GOT3 (cell line): Measurements from ENCODE around the gene CHCHD6.
A peak's percentile ranks its signal among the peaks of the same experiment; 100 is the strongest.

Source experiments
- DNase-seq: peaks from one replicate; lab custom pipeline; 2025; ENCODE audit warnings: mixed read lengths; lab: John Stamatoyannopoulos, UW

Gene CHCHD6

DNA sequence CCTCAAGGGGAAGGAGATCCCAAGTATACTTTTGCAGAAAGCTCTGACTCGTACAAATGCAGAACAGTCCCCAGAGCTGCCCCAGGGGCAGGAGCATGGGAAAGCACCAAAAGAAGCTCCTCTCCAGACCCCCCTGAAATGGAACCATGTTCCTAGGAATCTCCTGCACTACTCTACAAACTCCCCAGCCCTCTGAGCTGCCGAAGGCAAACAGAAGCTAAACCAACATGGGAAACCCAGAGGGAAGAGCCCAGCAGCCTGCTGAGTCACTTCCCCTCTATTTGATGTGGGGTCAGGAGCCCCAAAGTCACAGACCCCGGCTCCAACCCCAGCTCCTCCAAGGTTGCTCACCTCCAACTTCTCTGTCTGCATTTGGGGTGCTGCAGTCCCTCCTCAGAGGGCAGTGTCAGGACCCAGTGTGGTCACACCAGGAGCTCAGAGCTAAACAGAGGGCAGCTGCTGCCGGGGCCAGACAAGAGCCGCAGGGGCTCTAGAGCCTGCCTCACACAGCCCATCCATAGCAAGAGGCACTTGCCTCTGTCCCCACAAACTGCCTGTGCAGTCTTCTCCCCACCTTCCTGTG is 275.1 kb downstream of the CHCHD6 start:
- DNase-seq = no peak

DNA sequence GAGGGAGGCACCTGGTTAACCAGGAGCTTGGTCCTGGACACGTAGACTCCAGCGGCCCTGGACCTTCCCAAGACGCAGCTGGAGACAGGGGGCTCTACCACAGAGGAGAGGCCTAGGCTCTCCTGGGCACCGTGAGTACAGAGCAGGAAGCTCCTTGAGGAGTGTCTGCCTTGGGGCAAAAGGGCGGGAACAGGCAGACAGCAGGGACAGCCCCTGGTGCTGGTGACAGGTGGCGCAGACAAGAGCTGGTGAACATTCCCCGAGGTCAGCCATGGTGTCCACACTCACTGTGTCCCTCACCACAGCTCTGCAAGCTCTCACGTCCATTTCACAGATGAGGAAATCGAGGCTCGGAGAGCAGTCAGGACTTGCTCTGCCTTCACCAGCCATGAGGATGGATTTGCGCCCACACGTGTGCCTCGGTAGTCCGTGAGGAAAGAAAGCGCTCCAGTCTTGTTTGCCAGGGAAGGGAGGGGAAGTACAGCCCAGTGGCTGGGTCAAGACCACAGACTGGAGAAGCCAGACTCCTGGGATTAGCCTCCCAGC is 276.3 kb downstream of the CHCHD6 start:
- DNase-seq = no peak

DNA sequence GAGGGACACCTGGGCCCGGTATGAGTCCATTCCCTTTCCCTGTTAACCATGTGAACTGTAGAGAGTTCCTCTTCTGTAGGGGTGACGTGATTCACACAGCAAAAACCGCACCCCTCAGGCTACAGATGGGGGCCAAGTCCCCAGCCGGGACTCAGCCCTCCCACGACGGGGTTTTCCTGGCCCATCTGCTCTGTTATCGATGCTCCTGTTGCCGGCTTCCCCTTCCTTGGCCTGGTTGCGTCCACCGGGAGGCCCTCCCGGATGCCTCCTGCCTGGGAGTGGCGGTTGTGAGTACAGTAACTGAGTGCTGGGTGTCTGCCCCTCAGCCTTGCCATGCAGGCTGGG is 278.1 kb downstream of the CHCHD6 start:
- no peak for DNase-seq

DNA sequence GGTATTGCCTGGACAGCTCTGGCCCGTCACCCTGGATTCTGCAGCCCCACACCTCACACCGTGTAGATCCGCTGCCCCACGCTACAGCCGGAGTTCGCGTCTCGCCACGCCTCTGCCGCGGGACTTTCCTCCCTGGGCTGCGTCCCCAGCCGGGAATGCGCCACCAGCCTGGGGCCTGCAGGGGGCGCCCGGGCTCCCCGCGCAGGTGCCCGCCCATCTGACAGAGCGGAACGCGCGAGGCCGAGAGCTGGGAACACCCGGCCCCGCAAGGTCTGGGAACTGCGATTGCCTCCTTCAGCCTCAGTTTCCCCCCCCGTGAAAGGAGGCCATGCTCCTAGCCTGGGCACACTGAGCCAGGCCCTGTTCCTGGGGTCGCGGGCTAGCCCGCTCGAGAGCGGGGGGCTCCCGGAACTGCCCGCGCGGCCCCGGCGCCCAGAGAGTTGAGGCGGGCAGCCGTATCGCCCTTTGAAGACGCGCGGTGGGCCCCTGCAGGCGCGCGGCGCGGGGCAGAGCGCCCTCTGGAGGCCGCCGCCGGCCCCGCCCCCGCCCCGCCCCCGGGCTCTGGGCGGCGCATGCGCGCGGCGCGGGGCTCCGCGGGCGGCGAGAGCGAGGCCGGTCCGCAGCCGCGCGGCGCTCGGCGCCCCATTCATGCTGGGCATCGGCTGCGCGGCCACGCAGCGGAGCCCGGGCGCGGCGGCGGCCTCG is 278.6 kb downstream of the CHCHD6 start, which contains the start of gene PLXNA1:
Gene PLXNA1, plus strand, starts transcription at position 645 of the 705 bp plus-strand sequence. CDS start 5,479 bp downstream, outside the sequence.
- peak; percentile 76 for DNase-seq

DNA sequence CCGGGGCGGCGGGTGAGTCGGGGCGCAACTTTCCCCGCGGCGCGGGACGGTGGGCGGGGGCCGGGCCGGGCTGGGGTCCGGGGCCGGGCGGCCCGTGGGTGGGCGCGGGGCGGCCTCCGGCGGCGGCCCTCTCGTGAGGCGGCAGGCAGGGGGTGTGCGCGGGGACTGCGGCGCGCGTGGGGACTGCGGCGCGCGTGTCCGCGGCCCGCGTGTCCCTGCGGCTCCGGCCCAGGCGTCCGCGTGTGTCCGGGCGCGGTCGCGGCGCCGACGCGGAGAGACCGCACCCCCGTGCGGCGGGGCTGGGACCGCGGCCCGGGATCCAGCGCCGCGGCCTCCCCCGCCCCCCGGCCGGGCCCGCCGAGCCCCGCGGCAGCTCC is 279.2 kb downstream of the CHCHD6 start:
- DNase-seq = no peak

DNA sequence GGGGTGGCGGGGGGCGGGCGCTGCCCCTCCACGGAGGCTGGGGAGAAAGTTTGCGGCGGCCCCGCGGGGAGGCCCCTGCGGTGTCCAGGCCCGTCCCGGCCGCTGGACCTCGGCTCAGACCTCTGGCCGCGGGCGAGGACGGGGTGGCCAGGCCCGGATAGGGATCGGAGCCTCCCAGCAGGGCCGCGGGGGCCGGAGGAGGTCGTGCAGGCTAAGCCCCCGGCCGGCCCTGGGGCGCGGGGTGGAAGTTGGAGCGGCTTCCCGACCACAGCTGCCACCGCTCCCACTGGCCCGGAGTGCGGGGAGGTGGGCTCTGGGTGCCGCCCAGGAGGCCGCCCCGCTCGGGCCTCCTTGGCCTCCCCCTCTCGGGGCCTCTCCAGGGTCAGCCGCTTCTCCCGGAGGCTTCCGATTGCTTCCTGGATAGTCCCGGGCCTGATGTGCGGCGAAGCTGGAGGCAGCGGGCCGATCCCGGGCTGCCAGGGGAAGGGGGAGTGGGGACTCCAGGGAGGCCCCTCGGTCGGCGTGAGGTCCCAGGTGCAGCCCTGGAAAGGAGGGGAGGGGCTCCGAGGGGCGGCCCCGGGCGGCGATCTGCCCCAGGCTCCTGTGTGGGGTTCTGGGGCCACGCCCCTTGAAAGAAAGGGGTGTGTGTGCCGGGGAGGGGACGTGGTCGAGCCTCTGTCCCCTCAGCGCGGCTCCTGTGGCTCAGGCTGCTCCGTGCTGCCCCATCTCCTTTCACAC is 279.8 kb downstream of the CHCHD6 start:
- no peak for DNase-seq

DNA sequence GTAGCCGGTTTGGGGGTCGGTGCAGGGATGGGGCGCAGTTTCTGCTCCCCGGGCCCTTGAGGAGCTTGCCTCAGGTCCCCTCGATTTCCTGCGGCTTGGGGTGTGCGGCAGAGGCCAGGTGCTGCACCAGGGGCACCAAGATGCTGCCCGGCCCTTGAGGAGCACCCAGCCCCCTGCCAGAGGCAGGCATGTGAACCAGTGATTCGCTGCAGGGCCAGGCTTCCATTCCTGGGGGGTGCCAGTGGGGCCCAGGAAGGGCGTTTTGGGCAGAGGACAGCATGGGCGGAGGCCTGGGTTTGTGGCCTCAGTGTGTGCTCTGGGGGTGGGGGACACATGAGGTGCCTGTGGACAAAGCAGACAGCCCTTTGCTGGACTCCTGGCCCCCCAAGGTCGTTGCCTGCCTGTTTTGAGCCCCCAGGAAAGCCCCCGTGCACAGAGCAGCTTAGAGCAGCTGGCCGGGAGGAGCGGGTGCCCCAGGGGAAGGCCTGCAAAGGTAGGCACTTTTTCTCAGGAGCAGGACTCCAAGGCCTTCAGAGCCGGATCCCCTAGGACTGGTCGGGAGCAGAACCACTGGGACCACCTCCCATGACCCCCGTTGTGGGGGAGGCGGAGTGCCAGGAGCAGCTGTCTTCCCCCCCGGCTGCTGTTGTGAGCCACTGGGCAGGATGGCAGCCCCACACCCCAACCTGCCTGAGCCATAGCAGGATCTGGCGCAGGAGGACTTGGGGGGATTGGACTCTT is 280.5 kb downstream of the CHCHD6 start:
- DNase-seq = no peak

DNA sequence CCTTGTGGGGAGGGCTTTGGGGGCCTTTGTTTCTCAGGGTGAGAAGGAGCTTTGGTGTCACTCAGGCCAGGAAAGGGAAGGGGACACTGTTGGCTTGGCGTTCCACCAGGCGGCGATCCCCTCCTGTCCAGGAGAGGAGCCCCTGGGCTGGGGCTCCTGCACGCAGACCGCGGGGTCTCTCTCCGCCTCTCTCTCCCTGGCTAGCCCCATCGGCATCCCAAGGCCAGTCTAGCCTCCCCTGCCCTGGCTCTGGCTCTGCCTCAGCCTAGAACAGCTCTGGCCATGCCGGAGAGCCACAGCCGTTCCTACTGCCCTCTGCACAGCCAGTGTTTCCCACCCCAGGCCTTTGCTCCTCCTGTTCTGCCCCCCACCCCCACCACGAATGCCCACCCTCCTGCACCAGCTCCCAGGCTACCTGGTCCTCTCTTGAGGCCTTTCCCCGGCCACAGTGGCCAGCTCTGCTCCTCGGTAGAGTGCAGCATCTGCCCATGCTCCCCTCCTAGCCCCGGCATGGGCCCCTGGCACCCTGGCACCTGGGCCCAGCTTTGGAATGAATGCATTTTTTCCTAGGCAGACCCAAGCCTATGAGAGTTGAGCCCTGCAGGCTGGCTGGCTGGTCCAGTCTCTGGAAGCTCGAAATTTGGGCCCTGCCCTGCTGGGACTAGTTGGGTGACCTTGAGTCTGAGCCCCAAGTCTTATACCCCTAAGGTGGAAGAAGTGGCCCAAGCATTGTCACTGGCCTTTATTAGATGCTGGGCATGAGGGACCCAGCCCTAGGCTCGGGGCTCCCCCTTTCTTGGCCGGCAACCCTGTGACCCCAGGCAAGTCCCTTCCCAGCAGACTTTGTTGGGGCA is 281.3 kb downstream of the CHCHD6 start:
- DNase-seq = no peak

DNA sequence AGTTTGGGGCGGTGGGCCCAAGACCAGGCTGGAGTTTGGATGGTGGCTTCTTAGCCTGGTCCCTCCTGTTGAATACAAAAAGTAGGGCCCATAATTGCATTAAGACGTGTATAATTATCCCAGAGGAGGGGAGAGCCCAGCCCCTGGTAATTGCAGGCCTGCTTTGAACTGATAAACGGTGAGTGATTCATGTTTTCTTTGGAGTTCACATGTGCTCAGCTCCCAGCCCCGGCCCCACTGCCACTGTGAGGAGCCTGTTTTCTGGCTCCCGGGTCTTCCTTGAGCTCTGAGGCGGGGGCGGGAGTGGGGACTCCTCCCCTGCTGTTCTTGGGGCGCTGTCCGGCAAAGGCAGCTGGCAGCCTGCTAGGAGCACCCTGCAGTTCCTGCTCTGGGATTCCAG is 282.0 kb downstream of the CHCHD6 start:
- DNase-seq = no peak

DNA sequence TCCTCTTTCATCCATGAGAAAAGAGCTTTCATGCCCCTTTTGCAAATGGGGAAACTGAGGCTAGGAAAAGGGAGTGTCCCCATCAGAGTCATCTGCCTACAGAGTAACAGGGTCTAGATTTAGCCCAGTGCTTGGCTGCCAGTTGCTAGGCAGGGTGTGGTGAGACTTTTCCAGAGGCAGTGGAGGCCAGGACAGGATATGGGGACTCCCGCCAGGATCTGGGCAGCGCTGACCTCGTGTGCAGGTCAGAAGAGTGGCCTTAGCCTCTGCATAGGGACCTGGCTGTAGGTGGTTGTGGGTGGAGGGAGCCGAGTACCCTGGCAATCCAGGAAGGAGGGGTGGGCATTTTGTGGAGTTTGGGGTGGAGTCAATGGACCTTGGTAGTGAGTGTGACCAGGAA is 283.1 kb downstream of the CHCHD6 start:
- DNase-seq = no peak

DNA sequence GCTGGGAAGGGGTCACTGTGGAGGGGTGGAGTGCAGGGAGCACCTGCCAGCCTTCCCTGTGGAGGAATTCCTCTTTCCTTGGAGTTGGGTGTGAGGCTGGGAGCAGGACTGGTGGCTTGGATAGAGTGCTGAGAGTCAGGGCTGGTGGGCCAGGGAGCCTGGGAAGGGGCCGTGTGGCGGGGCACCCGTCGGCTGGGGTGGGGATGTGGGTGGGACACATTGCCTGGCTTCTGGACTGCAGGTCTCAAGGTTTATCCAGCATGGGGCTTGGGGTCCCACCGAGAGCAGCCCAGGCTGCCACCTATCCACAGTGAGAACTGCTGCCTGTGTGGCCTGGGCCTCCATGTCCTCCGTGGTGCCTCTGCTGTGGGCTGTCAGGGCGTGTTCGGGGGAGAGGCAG is 283.6 kb downstream of the CHCHD6 start:
- no peak for DNase-seq

DNA sequence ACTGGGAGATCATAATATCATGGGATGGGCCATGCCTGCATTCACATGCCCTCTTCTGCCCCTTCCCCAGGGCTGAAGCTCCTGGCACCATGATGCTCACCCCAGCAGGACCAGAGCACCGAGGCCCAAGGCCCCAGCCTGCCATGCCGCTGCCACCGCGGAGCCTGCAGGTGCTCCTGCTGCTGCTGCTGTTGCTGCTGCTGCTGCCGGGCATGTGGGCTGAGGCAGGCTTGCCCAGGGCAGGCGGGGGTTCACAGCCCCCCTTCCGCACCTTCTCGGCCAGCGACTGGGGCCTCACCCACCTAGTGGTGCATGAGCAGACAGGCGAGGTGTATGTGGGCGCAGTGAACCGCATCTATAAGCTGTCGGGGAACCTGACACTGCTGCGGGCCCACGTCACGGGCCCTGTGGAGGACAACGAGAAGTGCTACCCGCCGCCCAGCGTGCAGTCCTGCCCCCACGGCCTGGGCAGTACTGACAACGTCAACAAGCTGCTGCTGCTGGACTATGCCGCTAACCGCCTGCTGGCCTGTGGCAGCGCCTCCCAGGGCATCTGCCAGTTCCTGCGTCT is 284.5 kb downstream of the CHCHD6 start:
- no peak for DNase-seq

DNA sequence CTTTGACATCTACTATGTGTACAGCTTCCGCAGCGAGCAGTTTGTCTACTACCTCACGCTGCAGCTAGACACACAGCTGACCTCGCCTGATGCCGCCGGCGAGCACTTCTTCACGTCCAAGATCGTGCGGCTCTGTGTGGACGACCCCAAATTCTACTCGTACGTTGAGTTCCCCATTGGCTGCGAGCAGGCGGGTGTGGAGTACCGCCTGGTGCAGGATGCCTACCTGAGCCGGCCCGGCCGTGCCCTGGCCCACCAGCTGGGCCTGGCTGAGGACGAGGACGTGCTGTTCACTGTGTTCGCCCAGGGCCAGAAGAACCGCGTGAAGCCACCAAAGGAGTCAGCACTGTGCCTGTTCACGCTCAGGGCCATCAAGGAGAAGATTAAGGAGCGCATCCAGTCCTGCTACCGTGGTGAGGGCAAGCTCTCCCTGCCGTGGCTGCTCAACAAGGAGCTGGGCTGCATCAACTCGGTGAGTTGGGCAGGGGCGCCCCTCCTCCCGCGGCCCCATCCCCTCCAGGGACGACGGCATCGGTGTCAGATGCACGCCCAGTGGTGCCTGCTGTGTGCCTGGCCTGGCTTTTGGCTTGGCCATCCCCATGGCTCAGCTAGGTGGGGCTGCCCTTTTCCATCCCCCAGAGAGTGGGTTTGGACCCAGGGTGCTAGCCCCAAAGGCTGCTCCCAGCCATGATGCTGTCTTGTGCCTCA is 285.4 kb downstream of the CHCHD6 start:
- no peak for DNase-seq

DNA sequence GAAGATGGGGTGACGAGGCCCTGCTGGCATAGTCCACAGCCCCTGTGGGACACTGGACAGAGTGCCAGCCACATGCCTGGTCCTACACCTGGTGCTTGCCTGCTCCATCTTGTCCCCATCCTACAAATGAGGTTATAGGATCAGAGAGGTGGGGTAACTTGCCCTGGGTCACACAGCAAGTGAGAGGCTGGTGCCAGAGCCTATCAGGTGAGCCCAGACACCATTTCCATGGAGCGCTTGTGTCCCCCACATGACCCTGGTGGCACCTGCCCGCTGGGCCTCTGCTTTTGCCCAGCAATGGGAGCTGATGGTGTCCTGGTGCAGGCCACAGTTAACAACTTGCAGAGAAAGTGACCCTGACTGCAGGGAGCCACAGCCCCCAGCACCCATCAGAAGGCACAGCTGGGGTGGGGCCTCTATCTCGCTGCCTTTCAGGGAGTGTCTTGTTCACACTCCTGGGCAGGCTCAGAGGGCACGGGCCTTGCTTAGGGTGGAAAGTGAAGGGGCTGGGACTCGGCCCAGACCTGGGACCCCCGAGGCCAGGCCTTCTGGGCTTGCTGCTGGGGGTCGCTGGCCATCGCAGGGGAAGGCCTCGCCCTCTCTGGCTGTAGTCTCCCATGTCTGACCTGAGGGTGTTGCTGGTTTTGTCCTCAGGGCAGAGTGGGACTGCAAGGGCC is 286.1 kb downstream of the CHCHD6 start:
- DNase-seq = no peak

DNA sequence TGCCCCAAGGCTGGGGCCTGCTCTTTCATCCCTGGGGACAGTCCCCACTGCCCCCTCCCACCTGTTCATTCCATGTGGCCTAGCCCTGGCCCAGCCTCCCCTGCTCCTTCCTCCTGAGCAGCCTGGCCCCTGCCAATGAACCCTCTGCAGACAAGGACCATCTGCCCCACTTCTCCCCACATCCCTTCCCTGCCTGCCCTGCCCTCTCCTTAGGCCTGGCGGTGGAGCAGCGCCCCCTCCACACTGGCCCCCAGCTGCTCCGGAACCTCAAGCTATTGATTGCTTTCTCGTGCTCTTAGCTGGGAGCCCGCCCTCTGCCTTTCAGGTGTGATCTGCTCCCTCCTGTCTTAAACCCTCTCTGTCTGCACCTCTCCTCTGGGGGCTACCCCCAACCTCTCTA is 286.9 kb downstream of the CHCHD6 start:
- DNase-seq = no peak

DNA sequence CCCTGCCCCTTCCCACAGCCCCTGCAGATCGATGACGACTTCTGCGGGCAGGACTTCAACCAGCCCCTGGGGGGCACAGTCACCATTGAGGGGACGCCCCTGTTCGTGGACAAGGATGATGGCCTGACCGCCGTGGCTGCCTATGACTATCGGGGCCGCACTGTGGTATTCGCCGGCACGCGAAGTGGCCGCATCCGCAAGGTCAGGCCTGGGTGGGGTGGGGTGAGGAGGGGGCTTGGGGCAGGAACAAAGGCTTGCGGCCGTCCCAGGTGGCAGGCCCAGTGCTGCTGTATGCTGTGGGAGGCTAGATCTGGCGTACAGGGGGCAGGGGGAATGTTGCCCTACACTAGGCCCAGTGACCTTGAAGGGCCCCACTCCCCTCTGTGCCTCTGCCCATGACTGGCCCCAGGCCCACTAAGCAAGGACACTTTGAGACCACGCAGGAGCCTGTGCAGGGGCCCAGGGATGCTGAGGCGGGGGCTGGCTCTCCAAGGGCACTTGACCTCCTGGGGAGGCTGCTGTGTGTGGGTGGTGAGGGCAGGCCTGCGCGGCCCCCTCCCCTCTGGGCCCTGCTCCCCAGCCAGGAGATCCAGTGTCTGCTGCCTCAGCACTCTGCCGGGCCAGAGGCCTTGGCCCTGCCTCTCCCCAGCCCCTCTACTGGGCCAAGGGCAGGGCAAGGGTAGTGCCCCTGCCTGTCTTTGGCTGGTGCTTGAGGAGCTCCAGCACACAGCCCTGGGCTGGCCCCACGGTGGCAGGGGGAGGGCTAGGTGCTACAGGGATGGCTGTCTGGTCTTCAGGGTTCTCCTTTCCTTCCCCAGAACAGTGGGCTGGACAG is 287.5 kb downstream of the CHCHD6 start:
- no peak for DNase-seq

DNA sequence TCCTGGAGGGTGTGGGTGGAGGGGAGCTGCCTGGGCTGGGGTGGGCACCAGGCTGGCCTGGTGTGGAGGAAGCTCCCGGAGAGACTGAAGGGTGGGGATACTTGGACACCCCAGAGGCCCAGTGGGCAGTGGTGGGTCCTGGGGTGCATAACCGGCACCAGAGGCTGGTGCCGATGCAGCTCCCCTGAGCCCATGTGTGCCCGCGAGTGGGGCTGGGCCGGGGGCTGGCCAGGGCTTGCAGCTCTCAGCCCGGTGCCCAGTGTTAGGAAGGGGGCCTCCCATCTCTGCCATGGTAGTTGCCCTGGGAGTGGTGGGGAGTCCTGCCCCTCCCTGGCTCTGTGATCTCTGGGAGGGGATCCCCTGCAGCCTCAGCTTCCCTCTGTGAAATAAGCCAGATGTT is 288.2 kb downstream of the CHCHD6 start:
- DNase-seq = no peak

DNA sequence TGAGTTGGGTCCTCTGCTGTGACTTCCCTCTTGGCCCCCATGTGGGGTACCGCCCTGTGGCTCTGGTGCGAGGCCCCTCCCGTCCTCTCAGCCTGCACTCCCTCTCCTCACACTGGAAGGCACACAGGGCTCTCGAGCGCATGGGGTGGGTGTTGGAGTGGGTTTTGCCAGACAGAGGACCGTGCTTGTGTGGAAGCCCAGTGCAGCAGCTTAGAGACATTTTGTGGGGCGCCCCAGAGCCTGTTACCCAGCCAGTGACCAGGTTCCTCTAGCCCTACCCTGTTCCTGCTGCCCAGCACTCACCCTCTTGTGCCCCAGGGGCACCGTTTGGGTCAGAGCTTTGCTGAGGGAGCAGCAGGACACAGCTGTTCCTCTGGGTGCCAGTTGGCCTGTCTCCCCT is 288.7 kb downstream of the CHCHD6 start:
- DNase-seq = no peak

DNA sequence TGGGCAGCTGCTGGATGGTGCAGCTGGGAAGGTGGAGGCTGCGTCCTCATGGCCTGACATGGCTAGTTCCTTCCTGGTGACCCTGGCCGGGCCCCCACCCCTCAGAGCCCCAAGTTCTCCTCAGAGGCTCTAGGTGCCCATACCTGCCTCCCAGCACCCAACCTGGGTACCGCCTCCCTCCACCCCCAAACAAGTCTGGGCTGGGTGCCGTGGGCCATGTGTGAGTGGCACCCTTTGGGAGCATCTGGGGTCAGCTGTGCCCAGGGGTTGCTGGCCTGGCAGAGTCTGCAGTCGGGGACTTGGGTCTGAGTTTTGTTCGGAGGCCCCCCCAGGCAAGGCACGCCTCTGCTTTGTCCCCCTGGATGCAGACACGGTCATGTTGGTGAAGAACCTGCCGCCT is 289.4 kb downstream of the CHCHD6 start:
- no peak for DNase-seq
